PC-3 (cell line): ENCODE results near the gene CLASP1.

Experiments used
- EZH2 ChIP-seq: fragments of 300-600 bp; sonication (generic); IDR thresholded peaks from one replicate; pipeline ENCODE4 v1.6.1; 2017; ENCODE audit warnings: antibody characterized with exemption, mild to moderate bottlenecking, low read length; ENCODE audit not compliant: unreplicated experiment
- TF ChIP-seq, protein P1 (sequence below): fragments of 300-600 bp; sonication (generic); conservative IDR thresholded peaks from 2 replicates; pipeline ENCODE4 v1.5.1; 2017; ENCODE audit warnings: antibody characterized with exemption, low read depth, mild to moderate bottlenecking, low read length

DNA sequence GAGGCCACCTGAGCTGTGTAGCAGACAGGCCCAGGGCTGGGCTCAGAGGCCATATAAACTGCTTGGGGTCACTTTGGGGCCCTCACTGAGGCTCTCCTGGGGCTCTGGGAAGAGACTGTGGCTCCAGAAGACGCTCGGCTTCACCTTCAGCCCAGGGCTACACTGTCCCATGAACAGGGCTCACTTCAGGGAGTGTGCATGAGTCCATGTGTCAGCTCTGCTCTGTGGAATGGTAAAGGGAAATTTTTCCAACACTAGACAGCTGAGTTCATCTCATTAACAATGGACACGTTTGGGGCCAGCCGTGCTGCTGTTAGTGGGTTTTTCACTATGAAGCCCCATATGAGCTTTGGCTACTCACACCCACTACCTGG is 298.9 kb downstream of the CLASP1 start:
- no peak for TF ChIP-seq EZH2
- TF ChIP-seq, protein P1, sequence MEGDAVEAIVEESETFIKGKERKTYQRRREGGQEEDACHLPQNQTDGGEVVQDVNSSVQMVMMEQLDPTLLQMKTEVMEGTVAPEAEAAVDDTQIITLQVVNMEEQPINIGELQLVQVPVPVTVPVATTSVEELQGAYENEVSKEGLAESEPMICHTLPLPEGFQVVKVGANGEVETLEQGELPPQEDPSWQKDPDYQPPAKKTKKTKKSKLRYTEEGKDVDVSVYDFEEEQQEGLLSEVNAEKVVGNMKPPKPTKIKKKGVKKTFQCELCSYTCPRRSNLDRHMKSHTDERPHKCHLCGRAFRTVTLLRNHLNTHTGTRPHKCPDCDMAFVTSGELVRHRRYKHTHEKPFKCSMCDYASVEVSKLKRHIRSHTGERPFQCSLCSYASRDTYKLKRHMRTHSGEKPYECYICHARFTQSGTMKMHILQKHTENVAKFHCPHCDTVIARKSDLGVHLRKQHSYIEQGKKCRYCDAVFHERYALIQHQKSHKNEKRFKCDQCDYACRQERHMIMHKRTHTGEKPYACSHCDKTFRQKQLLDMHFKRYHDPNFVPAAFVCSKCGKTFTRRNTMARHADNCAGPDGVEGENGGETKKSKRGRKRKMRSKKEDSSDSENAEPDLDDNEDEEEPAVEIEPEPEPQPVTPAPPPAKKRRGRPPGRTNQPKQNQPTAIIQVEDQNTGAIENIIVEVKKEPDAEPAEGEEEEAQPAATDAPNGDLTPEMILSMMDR: no peak
